Measurements from ENCODE around the gene KRT222. TPM values are rescaled to one million over a fixed set of nuclear protein-coding genes. Genes with fewer than 3 reads are reported as not detected.
A peak's percentile ranks its signal among the peaks of the same experiment; 100 is the strongest.

The KRT222 gene
- total and polyA plus RNA-seq, 2 of the 13 experiments (the other 11 are each of a cell fraction or from before 2014, with no cell fraction given): not detected

DNA sequence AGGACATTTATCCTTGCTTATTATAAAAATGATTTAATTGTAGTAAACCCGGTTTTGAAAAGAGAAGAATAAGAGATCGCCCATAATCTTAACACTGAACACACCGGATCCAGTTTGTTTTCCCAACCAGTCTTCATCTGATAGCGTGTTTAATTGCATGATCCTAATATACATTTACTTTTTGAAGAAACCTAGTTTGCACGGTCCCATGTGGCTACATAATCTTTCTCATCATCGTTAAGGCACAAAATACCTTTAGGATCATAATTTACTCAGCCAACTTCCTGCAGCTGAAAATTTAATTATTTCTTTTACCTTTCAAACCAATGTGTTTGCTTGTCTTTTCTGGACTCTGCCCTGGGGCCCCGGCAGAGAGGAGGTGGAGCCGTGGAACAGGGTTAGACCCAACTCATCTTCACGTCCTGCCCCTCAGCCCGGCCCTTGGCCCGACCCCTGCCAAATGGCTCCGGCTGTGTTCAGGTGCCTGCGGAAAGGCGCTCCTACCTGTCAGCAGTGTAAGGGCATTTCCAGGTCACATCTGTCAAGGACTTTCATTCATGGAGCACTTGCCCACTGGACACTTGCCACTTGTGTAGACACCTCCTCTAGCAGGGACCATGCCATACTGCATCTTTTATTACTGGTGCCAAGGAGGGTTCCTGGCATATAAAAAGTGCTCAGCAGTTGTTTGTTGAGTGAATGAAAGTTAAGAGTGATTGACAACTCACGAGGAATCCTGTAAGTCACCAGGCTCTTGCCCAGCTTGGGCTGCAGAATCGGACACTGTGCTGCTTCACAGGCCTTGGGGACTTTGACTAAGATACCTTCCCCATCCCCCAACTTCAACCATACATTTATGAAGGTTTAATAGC lies 46.0 kb downstream of the KRT222 start (continued):
- TF ChIP-seq, protein P1, sequence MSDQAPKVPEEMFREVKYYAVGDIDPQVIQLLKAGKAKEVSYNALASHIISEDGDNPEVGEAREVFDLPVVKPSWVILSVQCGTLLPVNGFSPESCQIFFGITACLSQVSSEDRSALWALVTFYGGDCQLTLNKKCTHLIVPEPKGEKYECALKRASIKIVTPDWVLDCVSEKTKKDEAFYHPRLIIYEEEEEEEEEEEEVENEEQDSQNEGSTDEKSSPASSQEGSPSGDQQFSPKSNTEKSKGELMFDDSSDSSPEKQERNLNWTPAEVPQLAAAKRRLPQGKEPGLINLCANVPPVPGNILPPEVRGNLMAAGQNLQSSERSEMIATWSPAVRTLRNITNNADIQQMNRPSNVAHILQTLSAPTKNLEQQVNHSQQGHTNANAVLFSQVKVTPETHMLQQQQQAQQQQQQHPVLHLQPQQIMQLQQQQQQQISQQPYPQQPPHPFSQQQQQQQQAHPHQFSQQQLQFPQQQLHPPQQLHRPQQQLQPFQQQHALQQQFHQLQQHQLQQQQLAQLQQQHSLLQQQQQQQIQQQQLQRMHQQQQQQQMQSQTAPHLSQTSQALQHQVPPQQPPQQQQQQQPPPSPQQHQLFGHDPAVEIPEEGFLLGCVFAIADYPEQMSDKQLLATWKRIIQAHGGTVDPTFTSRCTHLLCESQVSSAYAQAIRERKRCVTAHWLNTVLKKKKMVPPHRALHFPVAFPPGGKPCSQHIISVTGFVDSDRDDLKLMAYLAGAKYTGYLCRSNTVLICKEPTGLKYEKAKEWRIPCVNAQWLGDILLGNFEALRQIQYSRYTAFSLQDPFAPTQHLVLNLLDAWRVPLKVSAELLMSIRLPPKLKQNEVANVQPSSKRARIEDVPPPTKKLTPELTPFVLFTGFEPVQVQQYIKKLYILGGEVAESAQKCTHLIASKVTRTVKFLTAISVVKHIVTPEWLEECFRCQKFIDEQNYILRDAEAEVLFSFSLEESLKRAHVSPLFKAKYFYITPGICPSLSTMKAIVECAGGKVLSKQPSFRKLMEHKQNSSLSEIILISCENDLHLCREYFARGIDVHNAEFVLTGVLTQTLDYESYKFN (CRISPR knock-in tag; conservative IDR thresholded peaks at IDR 0.05): peak; percentile 95
- TF ChIP-seq TGIF2 (CRISPR knock-in tag; IDR thresholded peaks at IDR 0.05): no peak; the same call in 1 of the 2 replicates
- TF ChIP-seq ZNF224 (CRISPR knock-in tag; IDR thresholded peaks at IDR 0.05): no peak
- TF ChIP-seq NFIB (CRISPR knock-in tag; IDR thresholded peaks at IDR 0.05; ENCODE audit: borderline replicate concordance): no peak
- TF ChIP-seq ZNF430 (CRISPR knock-in tag; IDR thresholded peaks at IDR 0.05): no peak
- 0 out of 2 replicates have a peak, but pooled peaks have one; percentile 17 for TF ChIP-seq CEBPG (CRISPR knock-in tag; IDR thresholded peaks at IDR 0.05)
- TF ChIP-seq, protein P2, sequence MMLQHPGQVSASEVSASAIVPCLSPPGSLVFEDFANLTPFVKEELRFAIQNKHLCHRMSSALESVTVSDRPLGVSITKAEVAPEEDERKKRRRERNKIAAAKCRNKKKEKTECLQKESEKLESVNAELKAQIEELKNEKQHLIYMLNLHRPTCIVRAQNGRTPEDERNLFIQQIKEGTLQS (CRISPR knock-in tag; IDR thresholded peaks at IDR 0.05): no peak
- no peak for TF ChIP-seq ATF7-NPFF (CRISPR knock-in tag; IDR thresholded peaks at IDR 0.05; ENCODE audit: low read depth)
- TF ChIP-seq ZNF549 (CRISPR knock-in tag; IDR thresholded peaks at IDR 0.05): no peak
- peak; percentile 80 for TF ChIP-seq HNF4G (IDR thresholded peaks at IDR 0.05; ENCODE audit: borderline replicate concordance, low read depth, low read length)
- no peak for TF ChIP-seq HNF4G (CRISPR knock-in tag; IDR thresholded peaks at IDR 0.05; ENCODE audit: borderline replicate concordance, low read depth)
- TF ChIP-seq MTF2 (CRISPR knock-in tag; IDR thresholded peaks at IDR 0.05; ENCODE audit: borderline replicate concordance): no peak
- TF ChIP-seq HHEX (CRISPR knock-in tag; IDR thresholded peaks at IDR 0.05): no peak
- TF ChIP-seq, protein P3, sequence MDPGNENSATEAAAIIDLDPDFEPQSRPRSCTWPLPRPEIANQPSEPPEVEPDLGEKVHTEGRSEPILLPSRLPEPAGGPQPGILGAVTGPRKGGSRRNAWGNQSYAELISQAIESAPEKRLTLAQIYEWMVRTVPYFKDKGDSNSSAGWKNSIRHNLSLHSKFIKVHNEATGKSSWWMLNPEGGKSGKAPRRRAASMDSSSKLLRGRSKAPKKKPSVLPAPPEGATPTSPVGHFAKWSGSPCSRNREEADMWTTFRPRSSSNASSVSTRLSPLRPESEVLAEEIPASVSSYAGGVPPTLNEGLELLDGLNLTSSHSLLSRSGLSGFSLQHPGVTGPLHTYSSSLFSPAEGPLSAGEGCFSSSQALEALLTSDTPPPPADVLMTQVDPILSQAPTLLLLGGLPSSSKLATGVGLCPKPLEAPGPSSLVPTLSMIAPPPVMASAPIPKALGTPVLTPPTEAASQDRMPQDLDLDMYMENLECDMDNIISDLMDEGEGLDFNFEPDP (CRISPR knock-in tag; conservative IDR thresholded peaks at IDR 0.05): no peak
- TF ChIP-seq ZNF629 (CRISPR knock-in tag; conservative IDR thresholded peaks at IDR 0.05): no peak
- TF ChIP-seq ZBTB7B (CRISPR knock-in tag; IDR thresholded peaks at IDR 0.05): no peak
- peak; percentile 34 for TF ChIP-seq ZNF883 (CRISPR knock-in tag; IDR thresholded peaks at IDR 0.05; ENCODE audit: not compliant biosample characterization)
- TF ChIP-seq NFE2 (CRISPR knock-in tag; IDR thresholded peaks at IDR 0.05): no peak
- TF ChIP-seq ZNF367 (CRISPR knock-in tag; IDR thresholded peaks at IDR 0.05; ENCODE audit: borderline replicate concordance): no peak
- peak; percentile 21; the same call in 1 of the 2 replicates for TF ChIP-seq GABPB1 (CRISPR knock-in tag; IDR thresholded peaks at IDR 0.05)
- TF ChIP-seq, protein P4, sequence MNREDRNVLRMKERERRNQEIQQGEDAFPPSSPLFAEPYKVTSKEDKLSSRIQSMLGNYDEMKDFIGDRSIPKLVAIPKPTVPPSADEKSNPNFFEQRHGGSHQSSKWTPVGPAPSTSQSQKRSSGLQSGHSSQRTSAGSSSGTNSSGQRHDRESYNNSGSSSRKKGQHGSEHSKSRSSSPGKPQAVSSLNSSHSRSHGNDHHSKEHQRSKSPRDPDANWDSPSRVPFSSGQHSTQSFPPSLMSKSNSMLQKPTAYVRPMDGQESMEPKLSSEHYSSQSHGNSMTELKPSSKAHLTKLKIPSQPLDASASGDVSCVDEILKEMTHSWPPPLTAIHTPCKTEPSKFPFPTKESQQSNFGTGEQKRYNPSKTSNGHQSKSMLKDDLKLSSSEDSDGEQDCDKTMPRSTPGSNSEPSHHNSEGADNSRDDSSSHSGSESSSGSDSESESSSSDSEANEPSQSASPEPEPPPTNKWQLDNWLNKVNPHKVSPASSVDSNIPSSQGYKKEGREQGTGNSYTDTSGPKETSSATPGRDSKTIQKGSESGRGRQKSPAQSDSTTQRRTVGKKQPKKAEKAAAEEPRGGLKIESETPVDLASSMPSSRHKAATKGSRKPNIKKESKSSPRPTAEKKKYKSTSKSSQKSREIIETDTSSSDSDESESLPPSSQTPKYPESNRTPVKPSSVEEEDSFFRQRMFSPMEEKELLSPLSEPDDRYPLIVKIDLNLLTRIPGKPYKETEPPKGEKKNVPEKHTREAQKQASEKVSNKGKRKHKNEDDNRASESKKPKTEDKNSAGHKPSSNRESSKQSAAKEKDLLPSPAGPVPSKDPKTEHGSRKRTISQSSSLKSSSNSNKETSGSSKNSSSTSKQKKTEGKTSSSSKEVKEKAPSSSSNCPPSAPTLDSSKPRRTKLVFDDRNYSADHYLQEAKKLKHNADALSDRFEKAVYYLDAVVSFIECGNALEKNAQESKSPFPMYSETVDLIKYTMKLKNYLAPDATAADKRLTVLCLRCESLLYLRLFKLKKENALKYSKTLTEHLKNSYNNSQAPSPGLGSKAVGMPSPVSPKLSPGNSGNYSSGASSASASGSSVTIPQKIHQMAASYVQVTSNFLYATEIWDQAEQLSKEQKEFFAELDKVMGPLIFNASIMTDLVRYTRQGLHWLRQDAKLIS (CRISPR knock-in tag; IDR thresholded peaks at IDR 0.05): no peak
- TF ChIP-seq BORCS8-MEF2B (CRISPR knock-in tag; IDR thresholded peaks at IDR 0.05): no peak

Measured in HepG2 (cell line).